BLaER1 (cell line): ENCODE results near the gene ZNF276.

Source experiments
- H3K27ac ChIP-seq: shearing (Covaris generic); formaldehyde crosslinking; 2 replicates; pipeline ENCODE4 v1.8.1; 2022
- H3K27me3 ChIP-seq: shearing (Covaris generic); formaldehyde crosslinking; 2 replicates; pipeline ENCODE4 v1.8.1; 2022
- H3K36me3 ChIP-seq: shearing (Covaris generic); formaldehyde crosslinking; 2 replicates; pipeline ENCODE4 v1.8.1; 2022
- H3K4me1 ChIP-seq: shearing (Covaris generic); formaldehyde crosslinking; 2 replicates; pipeline ENCODE4 v1.8.1; 2022
- H3K4me2 ChIP-seq: shearing (Covaris generic); formaldehyde crosslinking; 2 replicates; pipeline ENCODE4 v1.8.1; 2022
- H3K4me3 ChIP-seq: shearing (Covaris generic); formaldehyde crosslinking; 2 replicates; pipeline ENCODE4 v1.8.1; 2022
- H3K9ac ChIP-seq: shearing (Covaris generic); formaldehyde crosslinking; 2 replicates; pipeline ENCODE4 v1.8.1; 2022
- H3K9me3 ChIP-seq: shearing (Covaris generic); formaldehyde crosslinking; 2 replicates; pipeline ENCODE4 v1.8.1; 2022
- H4K20me1 ChIP-seq: shearing (Covaris generic); formaldehyde crosslinking; 2 replicates; pipeline ENCODE4 v1.8.1; 2022
- Cebpa-rat ChIP-seq: shearing (Covaris generic); IDR thresholded peaks from 2 replicates; pipeline ENCODE4 v1.8.1; 2022

The ZNF276 gene

GRCh38 chr16:89711601-89712273 lies 9.6 kb upstream of the ZNF276 start:
- Histone ChIP-seq H3K4me2 (peak overlapping the region; percentile 91), H3K9ac (peak overlapping the region; percentile 94), H3K36me3 (peaks cover 20% of the 10 kb centered on the region), H3K27ac (peak overlapping the region; percentile 93), H4K20me1 (peaks cover 26% of the 10 kb centered on the region), H3K4me1 (peaks cover 25% of the 10 kb centered on the region), H3K9me3 (no peaks in the 10 kb centered on the region), H3K27me3 (no peaks in the 10 kb centered on the region), H3K4me3 (peak overlapping the region; percentile 94)
- no peak for TF ChIP-seq Cebpa-rat

- Histone ChIP-seq H3K27me3 (no peaks in the 10 kb centered on the region), H3K4me3 (peak overlapping the region; percentile 94), H4K20me1 (peaks cover 28% of the 10 kb centered on the region), H3K9me3 (no peaks in the 10 kb centered on the region), H3K4me1 (peaks cover 25% of the 10 kb centered on the region), H3K4me2 (peak overlapping the region; percentile 91), H3K9ac (peak overlapping the region; percentile 94), H3K27ac (peak overlapping the region; percentile 93), H3K36me3 (peaks cover 23% of the 10 kb centered on the region)
- no peak for TF ChIP-seq Cebpa-rat
Measured at GRCh38 chr16:89712274-89712781, 9.0 kb upstream of the ZNF276 start.

- H3K36me3 ChIP-seq, result peaks cover 34% of the 10 kb centered on the region
- peaks cover 34% of the 10 kb centered on the region for H3K4me1 ChIP-seq
- H3K27me3 ChIP-seq, result peaks cover 21% of the 10 kb centered on the region
- no peak overlapping the region for H3K4me2 ChIP-seq
- H3K9me3 ChIP-seq, result no peaks in the 10 kb centered on the region
- no peak for TF ChIP-seq Cebpa-rat
- H3K9ac ChIP-seq, result no peak overlapping the region
- H3K27ac ChIP-seq, result no peak overlapping the region
- H3K4me3 ChIP-seq, result no peak overlapping the region
- H4K20me1 ChIP-seq, result peaks cover 62% of the 10 kb centered on the region
Measured at GRCh38 chr16:89716493-89716892, 4.8 kb upstream of the ZNF276 start.

- H3K4me3 ChIP-seq, result no peak overlapping the region
- H3K27me3 ChIP-seq, result peaks cover 21% of the 10 kb centered on the region
- H3K27ac ChIP-seq, result no peak overlapping the region
- no peak overlapping the region for H3K4me2 ChIP-seq
- H4K20me1 ChIP-seq, result peaks cover 68% of the 10 kb centered on the region
- H3K36me3 ChIP-seq, result peaks cover 34% of the 10 kb centered on the region
- no peak overlapping the region for H3K9ac ChIP-seq
- TF ChIP-seq Cebpa-rat, result no peak
- H3K4me1 ChIP-seq, result peaks cover 34% of the 10 kb centered on the region
- H3K9me3 ChIP-seq, result no peaks in the 10 kb centered on the region
Measured at GRCh38 chr16:89716916-89717687, 4.2 kb upstream of the ZNF276 start.

GRCh38 chr16:89717688-89718505 lies 3.4 kb upstream of the ZNF276 start:
- H3K4me1 ChIP-seq, result peaks cover 36% of the 10 kb centered on the region
- peaks cover 70% of the 10 kb centered on the region for H4K20me1 ChIP-seq
- H3K27me3 ChIP-seq, result peaks cover 21% of the 10 kb centered on the region
- no peak overlapping the region for H3K9ac ChIP-seq
- no peak overlapping the region for H3K4me3 ChIP-seq
- peaks cover 34% of the 10 kb centered on the region for H3K36me3 ChIP-seq
- TF ChIP-seq Cebpa-rat, result no peak
- no peak overlapping the region for H3K4me2 ChIP-seq
- no peak overlapping the region for H3K27ac ChIP-seq
- H3K9me3 ChIP-seq, result no peaks in the 10 kb centered on the region

- Histone ChIP-seq H3K36me3 (peaks cover 49% of the 10 kb centered on the region), H3K4me1 (peaks cover 36% of the 10 kb centered on the region), H3K9me3 (no peaks in the 10 kb centered on the region), H3K4me2 (peak overlapping the region; percentile 98), H3K27ac (peak overlapping the region; percentile 97), H3K27me3 (peaks cover 21% of the 10 kb centered on the region), H3K4me3 (peak overlapping the region; percentile 78), H3K9ac (peak overlapping the region; percentile 95), H4K20me1 (peaks cover 84% of the 10 kb centered on the region)
- TF ChIP-seq Cebpa-rat, result no peak
Measured at GRCh38 chr16:89720551-89720812, 855 bp upstream of the ZNF276 start.

GRCh38 chr16:89721546-89722391 lies 432 bp downstream of the ZNF276 start:
- H3K4me3 ChIP-seq, result peak overlapping the region; percentile 78
- peaks cover 36% of the 10 kb centered on the region for H3K4me1 ChIP-seq
- H3K9me3 ChIP-seq, result no peaks in the 10 kb centered on the region
- no peak for TF ChIP-seq Cebpa-rat
- H3K27me3 ChIP-seq, result peaks cover 21% of the 10 kb centered on the region
- peak overlapping the region; percentile 97 for H3K27ac ChIP-seq
- peak overlapping the region; percentile 95 for H3K9ac ChIP-seq
- H3K4me2 ChIP-seq, result peak overlapping the region; percentile 98
- peaks cover 50% of the 10 kb centered on the region for H3K36me3 ChIP-seq
- H4K20me1 ChIP-seq, result peaks cover 88% of the 10 kb centered on the region

GRCh38 chr16:89722392-89723278 lies 1.3 kb downstream of the ZNF276 start:
- Histone ChIP-seq H4K20me1 (peaks cover 92% of the 10 kb centered on the region), H3K9ac (peak overlapping the region; percentile 95), H3K27me3 (peaks cover 21% of the 10 kb centered on the region)

More at GRCh38 chr16:89722392-89723278, 1.3 kb downstream of the ZNF276 start:
- Histone ChIP-seq H3K36me3 (peaks cover 53% of the 10 kb centered on the region), H3K4me3 (peak overlapping the region; percentile 78), H3K9me3 (no peaks in the 10 kb centered on the region), H3K27ac (peak overlapping the region; percentile 97), H3K4me1 (peaks cover 42% of the 10 kb centered on the region), H3K4me2 (peak overlapping the region; percentile 98)
- TF ChIP-seq Cebpa-rat, result no peak
